ENCODE data around the gene CNPY3. TPM values are rescaled to one million over a fixed set of nuclear protein-coding genes. Genes with fewer than 3 reads are reported as not detected.

The CNPY3 gene
- total and polyA plus RNA-seq, 10 of the 15 experiments (the other 5 are each of a cell fraction or from before 2014, with no cell fraction given): 7.2 to 102 (median 73.6) TPM

GRCh38 chr6:42961020-42961470 lies 31.8 kb downstream of the CNPY3 start:
- ChIA-PET RAD21 (ENCODE audit: unreplicated experiment) (no interaction called here), CTCF (interaction anchor here (1.0 kb wide), 1 partner anchor 59 kb away, joined by 3 read pairs; no protein-coding TSS in a partner anchor), SMC1A (ENCODE audit: uncharacterized antibody, unreplicated experiment) (interaction anchor here (0.7 kb wide), 1 partner anchor 1022 kb away, joined by 3 read pairs; no protein-coding TSS in a partner anchor), POLR2A (no interaction called here)
- no TSS peak for BruUV-seq (replicated peaks)
- H3K9me3 ChIP-seq (replicated peaks; ENCODE audit: control insufficient read depth, insufficient read depth, low read length): no peaks in the 10 kb centered on the region
- H2AFZ ChIP-seq (ENCODE audit: control insufficient read depth, low read depth, low read length): no peak overlapping the region
- no peak for FAIRE-seq
- in situ Hi-C loops (cut with MboI): no loop called here
- no peaks in the 10 kb centered on the region for H3K27me3 ChIP-seq (replicated peaks in 1 of 2; ENCODE audit: control insufficient read depth in 2 of 2, insufficient read depth in 2 of 2, low read length in 1 of 2)
- no peak; the same call in 2 of the 3 replicates for ATAC-seq
- H3K27ac ChIP-seq (ENCODE audit: control insufficient read depth, insufficient read depth): no peak overlapping the region
- intact Hi-C loops (cut with micrococcal nuclease; ENCODE audit: unreplicated experiment): no loop called here
- H3K4me2 ChIP-seq (ENCODE audit: control insufficient read depth, insufficient read depth): peak overlapping the region; percentile 70; the same call in 1 of the 2 replicates
- H3K4me1 ChIP-seq (ENCODE audit: control insufficient read depth, insufficient read depth, low read length): no peaks in the 10 kb centered on the region
- H3K9ac ChIP-seq (ENCODE audit: control insufficient read depth, insufficient read depth, low read length): no peak overlapping the region
- no peak overlapping the region for H3K4me3 ChIP-seq
- H4K20me1 ChIP-seq (ENCODE audit: control insufficient read depth, insufficient read depth): no peaks in the 10 kb centered on the region
- H3K36me3 ChIP-seq (ENCODE audit: control insufficient read depth in 2 of 2, insufficient read depth in 2 of 2, low read length in 1 of 2): no peaks in the 10 kb centered on the region; a peak in 1 of 4 replicates
- no peak for DNase-seq (ENCODE audit: low read depth, low spot score)
- WGBS (ENCODE audit: insufficient coverage, insufficient replicate concordance, low lambda C conversion rate, missing lambda C conversion rate): 67% methylated on average over 15 of the region's 15 CpGs
- H3K79me2 ChIP-seq (ENCODE audit: control insufficient read depth, insufficient read depth, low read length): no peaks in the 10 kb centered on the region
- TF ChIP-seq IKZF2 (IDR thresholded peaks at IDR 0.05): no peak
- no peak for TF ChIP-seq CREB1 (IDR thresholded peaks at IDR 0.05; ENCODE audit: low read depth)
- no peak for TF ChIP-seq CTCF (IDR thresholded peaks at IDR 0.05 in 2 of 3, conservative IDR thresholded peaks at IDR 0.05 in 1 of 3; ENCODE audit: control insufficient read depth in 2 of 3, extremely low read depth in 1 of 3, insufficient read depth in 1 of 3, low read depth in 3 of 3, low read length in 3 of 3)
- TF ChIP-seq SREBF2 (IDR thresholded peaks at IDR 0.05; ENCODE audit: low read length): no peak
- no peak for TF ChIP-seq BCL11A (IDR thresholded peaks at IDR 0.05; ENCODE audit: low read depth, low read length)
- no peak for TF ChIP-seq EED (IDR thresholded peaks at IDR 0.05; ENCODE audit: low read depth)
- TF ChIP-seq PAX8 (IDR thresholded peaks at IDR 0.05): no peak
- no peak for TF ChIP-seq TCF12 (IDR thresholded peaks at IDR 0.05; ENCODE audit: low read depth, low read length)
- TF ChIP-seq MAX (IDR thresholded peaks at IDR 0.05; ENCODE audit: low read depth, low read length): no peak
- no peak for TF ChIP-seq ATF7 (IDR thresholded peaks at IDR 0.05; ENCODE audit: low read depth)
- no peak for TF ChIP-seq CBX5 (IDR thresholded peaks at IDR 0.05; ENCODE audit: low read depth)
- no peak for TF ChIP-seq ZBTB11 (CRISPR knock-in tag; IDR thresholded peaks at IDR 0.05)
- no peak for TF ChIP-seq PRDM15 (CRISPR knock-in tag; IDR thresholded peaks at IDR 0.05)
- no peak for TF ChIP-seq SREBF1 (IDR thresholded peaks at IDR 0.05; ENCODE audit: low read length)
- no peak for TF ChIP-seq CBX3 (IDR thresholded peaks at IDR 0.05; ENCODE audit: borderline replicate concordance, low read depth)
- no peak for TF ChIP-seq MYB (IDR thresholded peaks at IDR 0.05; ENCODE audit: borderline replicate concordance, low read depth, low read length)

Data from GM12878 (cell line).